NCI-H524 (cell line): ENCODE results near the gene SEZ6L2.
"Not testable (repeated sequence)": the region's sequence is repeated elsewhere in the genome, so short reads cannot be mapped to it uniquely, and the experiment has no call there.

Experiments
- DNase-seq, 2 experiments: peaks; one replicate each; lab custom pipeline; 2025; lab: John Stamatoyannopoulos, UW

SEZ6L2 gene

GRCh38 chr16:29899516-29900101, at the start of gene SEZ6L2:
Gene SEZ6L2 (minus strand): TSS chr16:29899550. CDS start chr16:29899019, 531 bp downstream.
- DNase-seq = peak; percentile 98

GRCh38 chr16:29947897-29948296, 48.5 kb upstream of the SEZ6L2 start:
- no peak for DNase-seq

GRCh38 chr16:29943846-29944799, 44.8 kb upstream of the SEZ6L2 start:
- peak; percentile 32 to 57 for DNase-seq

- DNase-seq = no peak
Measured at GRCh38 chr16:29940656-29941055, 41.3 kb upstream of the SEZ6L2 start.

- not testable (repeated sequence) for DNase-seq
Measured at GRCh38 chr16:29931750-29932149, 32.4 kb upstream of the SEZ6L2 start.

- no peak for DNase-seq
Measured at GRCh38 chr16:29927070-29927905, 27.9 kb upstream of the SEZ6L2 start.

- DNase-seq = peak in 1 of 2 experiments; percentile 48
Measured at GRCh38 chr16:29926711-29927052, 27.3 kb upstream of the SEZ6L2 start.

GRCh38 chr16:29925781-29926710, 26.7 kb upstream of the SEZ6L2 start, which contains the start of gene KCTD13:
Gene KCTD13 (minus strand): TSS chr16:29926226. CDS start chr16:29926033, 193 bp downstream.
- DNase-seq = peak; percentile 79 to 88

GRCh38 chr16:29925105-29925756, 25.9 kb upstream of the SEZ6L2 start:
- no peak for DNase-seq

GRCh38 chr16:29922986-29923501, 23.7 kb upstream of the SEZ6L2 start:
- no peak for DNase-seq

GRCh38 chr16:29922326-29922725, 23.0 kb upstream of the SEZ6L2 start:
- no peak for DNase-seq

GRCh38 chr16:29921034-29921385, 21.7 kb upstream of the SEZ6L2 start:
- DNase-seq = no peak

- no peak for DNase-seq
Measured at GRCh38 chr16:29920288-29921033, 21.1 kb upstream of the SEZ6L2 start.

- no peak for DNase-seq
Measured at GRCh38 chr16:29916979-29917378, 17.6 kb upstream of the SEZ6L2 start.

GRCh38 chr16:29915590-29916247, 16.4 kb upstream of the SEZ6L2 start:
- no peak for DNase-seq

GRCh38 chr16:29913514-29913913, 14.2 kb upstream of the SEZ6L2 start:
- no peak for DNase-seq

GRCh38 chr16:29912087-29912486, 12.7 kb upstream of the SEZ6L2 start:
- DNase-seq = no peak

- no peak for DNase-seq
Measured at GRCh38 chr16:29911676-29912010, 12.3 kb upstream of the SEZ6L2 start.
